ENCODE measurements around the gene ARRB2. TPM values are rescaled to one million over a fixed set of nuclear protein-coding genes. Genes with fewer than 3 reads are reported as not detected.

The ARRB2 gene
- 5.8 and 6.8 TPM in 2 replicates for total RNA-seq

DNA sequence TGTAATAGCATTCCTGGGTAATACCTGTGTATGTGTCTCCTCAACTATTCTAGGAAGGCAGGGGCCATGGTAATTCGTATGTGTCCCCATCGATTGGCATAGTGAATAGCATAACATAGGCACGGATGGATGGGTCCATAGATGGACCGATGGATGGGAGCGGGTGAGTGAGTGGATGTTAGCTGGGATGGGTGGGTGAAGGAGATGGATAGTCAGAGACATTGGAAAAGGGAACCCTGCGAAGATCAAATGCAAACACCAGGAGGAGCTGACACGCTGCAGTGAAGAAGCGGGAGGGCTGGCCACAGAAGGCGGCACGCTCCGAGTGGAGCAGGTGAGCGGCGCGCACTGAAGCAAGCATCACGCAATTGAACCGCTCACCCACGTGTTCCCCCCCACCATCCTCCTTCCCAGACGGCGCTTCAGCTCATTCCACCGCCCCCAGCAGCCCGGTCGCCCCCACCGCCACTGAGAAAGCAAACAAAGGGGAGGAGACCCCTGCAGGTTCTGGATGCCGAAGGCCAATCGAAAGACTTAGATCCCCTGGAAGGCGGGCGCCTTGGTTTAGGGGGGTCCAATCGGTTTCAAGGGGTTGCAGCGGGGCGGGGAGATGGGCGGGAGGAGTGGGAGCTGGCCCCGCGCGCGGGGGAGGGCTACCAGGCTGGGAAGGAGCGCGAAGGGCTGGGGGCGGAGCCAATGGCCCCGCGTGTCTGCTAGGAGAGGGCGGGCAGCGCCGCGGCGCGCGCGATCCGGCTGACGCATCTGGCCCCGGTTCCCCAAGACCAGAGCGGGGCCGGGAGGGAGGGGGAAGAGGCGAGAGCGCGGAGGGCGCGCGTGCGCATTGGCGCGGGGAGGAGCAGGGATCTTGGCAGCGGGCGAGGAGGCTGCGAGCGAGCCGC lies at the start of gene ARRB2:
ARRB2 (plus strand) TSS at position 839 of the 899 bp plus-strand sequence. CDS start 90 bp downstream, outside the sequence.
- H3K36me3 ChIP-seq (ENCODE audit: control insufficient read depth, insufficient read depth, low read length): no peaks in the 10 kb centered on the region
- TF ChIP-seq, protein P1, sequence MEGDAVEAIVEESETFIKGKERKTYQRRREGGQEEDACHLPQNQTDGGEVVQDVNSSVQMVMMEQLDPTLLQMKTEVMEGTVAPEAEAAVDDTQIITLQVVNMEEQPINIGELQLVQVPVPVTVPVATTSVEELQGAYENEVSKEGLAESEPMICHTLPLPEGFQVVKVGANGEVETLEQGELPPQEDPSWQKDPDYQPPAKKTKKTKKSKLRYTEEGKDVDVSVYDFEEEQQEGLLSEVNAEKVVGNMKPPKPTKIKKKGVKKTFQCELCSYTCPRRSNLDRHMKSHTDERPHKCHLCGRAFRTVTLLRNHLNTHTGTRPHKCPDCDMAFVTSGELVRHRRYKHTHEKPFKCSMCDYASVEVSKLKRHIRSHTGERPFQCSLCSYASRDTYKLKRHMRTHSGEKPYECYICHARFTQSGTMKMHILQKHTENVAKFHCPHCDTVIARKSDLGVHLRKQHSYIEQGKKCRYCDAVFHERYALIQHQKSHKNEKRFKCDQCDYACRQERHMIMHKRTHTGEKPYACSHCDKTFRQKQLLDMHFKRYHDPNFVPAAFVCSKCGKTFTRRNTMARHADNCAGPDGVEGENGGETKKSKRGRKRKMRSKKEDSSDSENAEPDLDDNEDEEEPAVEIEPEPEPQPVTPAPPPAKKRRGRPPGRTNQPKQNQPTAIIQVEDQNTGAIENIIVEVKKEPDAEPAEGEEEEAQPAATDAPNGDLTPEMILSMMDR (IDR thresholded peaks at IDR 0.05; ENCODE audit: insufficient read depth, low read length, poor library complexity, severe bottlenecking): peak; percentile 54
- peak; percentile 85 for DNase-seq (ENCODE audit: low read depth)
- H3K27me3 ChIP-seq (ENCODE audit: control insufficient read depth, insufficient read depth, low read length): no peaks in the 10 kb centered on the region
- H3K4me3 ChIP-seq (ENCODE audit: low read depth, low read length): peak within 1 kb of the TSS; percentile 67

DNA sequence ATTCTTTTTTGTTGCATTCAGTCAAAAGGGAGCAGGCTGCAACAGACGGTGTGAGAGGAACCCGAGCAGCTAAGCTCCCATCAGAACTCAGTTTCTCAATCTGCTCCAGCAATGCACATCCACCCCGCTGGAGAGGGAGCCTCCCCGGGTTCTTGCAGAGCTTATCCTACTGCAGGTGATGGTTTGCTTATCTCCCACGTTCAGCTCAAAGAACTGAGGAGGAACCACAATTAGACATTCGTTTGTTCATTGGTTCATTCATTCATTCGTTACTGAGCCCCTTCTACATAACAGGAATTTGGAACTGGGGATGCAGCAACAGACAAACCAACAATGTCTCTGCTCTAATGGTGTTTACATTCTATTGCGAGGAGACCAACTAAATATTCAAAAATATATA lies 46.7 kb upstream of the ARRB2 start:
- H3K4me3 ChIP-seq (ENCODE audit: low read depth, low read length): no peak overlapping the region
- H3K27me3 ChIP-seq (ENCODE audit: control insufficient read depth, insufficient read depth, low read length): peaks cover 7% of the 10 kb centered on the region
- no peaks in the 10 kb centered on the region for H3K36me3 ChIP-seq (ENCODE audit: control insufficient read depth, insufficient read depth, low read length)
- TF ChIP-seq, protein P1 (IDR thresholded peaks at IDR 0.05; ENCODE audit: insufficient read depth, low read length, poor library complexity, severe bottlenecking): no peak
- no peak for DNase-seq (ENCODE audit: low read depth)

DNA sequence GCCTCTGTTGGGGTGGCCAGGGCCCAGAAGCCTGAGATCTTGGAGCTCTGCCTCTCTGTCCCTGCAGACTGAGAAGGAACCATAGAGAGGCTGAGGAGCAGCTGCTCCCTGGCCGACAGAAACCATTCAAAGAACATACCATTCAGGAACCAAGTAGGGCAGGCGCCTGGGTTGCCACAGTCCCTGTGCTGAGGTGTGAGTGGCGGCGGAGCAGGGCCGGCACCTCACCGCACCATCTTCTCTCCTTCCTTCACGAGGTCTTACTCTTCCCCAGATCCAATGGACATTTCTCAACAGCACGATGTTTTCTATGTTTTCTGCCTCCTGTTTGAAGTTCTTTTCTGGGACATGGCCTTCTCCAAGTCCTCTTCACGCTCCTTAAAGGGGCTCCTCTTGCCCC lies 46.2 kb upstream of the ARRB2 start:
- DNase-seq (ENCODE audit: low read depth): no peak
- H3K36me3 ChIP-seq (ENCODE audit: control insufficient read depth, insufficient read depth, low read length): no peaks in the 10 kb centered on the region
- H3K4me3 ChIP-seq (ENCODE audit: low read depth, low read length): no peak overlapping the region
- TF ChIP-seq, protein P1 (IDR thresholded peaks at IDR 0.05; ENCODE audit: insufficient read depth, low read length, poor library complexity, severe bottlenecking): no peak
- peaks cover 7% of the 10 kb centered on the region for H3K27me3 ChIP-seq (ENCODE audit: control insufficient read depth, insufficient read depth, low read length)

DNA sequence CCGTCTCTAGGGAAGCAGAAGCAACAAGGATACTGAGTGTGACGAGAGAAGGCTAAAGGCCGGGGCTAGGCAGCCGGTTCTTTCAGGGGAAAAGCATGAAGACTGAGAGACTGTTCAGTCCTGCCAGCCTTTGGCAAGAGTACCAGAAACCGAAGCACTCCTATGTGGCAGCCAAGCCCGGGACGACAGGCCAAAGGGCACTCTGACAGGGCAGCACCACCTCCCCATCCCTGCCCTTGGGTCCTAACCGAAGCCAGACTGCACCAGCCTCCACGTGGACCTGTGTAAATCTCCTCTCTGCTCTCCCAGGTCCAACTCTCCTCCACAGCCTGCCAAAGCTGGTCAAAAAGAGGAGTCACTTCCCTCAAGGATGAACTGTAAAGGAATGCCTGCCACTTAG lies 45.4 kb upstream of the ARRB2 start:
- no peaks in the 10 kb centered on the region for H3K36me3 ChIP-seq (ENCODE audit: control insufficient read depth, insufficient read depth, low read length)
- no peak for DNase-seq (ENCODE audit: low read depth)
- H3K27me3 ChIP-seq (ENCODE audit: control insufficient read depth, insufficient read depth, low read length): peaks cover 7% of the 10 kb centered on the region
- H3K4me3 ChIP-seq (ENCODE audit: low read depth, low read length): no peak overlapping the region
- TF ChIP-seq, protein P1 (IDR thresholded peaks at IDR 0.05; ENCODE audit: insufficient read depth, low read length, poor library complexity, severe bottlenecking): no peak

DNA sequence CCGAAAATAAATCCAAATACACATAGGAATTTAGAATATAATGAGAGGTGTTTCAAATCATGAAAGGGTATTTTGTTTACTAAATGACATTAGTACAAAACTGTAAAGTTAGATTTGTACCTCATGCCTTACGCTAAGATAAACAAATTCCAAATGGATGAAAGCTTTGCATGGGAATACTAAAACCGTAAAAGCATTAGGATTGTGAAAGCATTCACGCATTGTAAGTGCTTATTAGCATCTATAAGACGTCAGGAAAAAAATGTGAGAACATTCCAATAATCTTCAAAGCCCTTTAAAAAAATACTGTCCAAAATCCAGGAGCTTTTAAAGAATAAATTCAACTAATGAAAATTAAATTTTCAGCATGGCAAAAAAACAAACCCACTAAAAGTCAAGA lies 44.1 kb upstream of the ARRB2 start:
- H3K4me3 ChIP-seq (ENCODE audit: low read depth, low read length): no peak overlapping the region
- peaks cover 7% of the 10 kb centered on the region for H3K27me3 ChIP-seq (ENCODE audit: control insufficient read depth, insufficient read depth, low read length)
- TF ChIP-seq, protein P1 (IDR thresholded peaks at IDR 0.05; ENCODE audit: insufficient read depth, low read length, poor library complexity, severe bottlenecking): no peak
- DNase-seq (ENCODE audit: low read depth): no peak
- peaks cover 1% of the 10 kb centered on the region for H3K36me3 ChIP-seq (ENCODE audit: control insufficient read depth, insufficient read depth, low read length)
